Measurements from ENCODE around the gene RTTN. TPM values are rescaled to one million over a fixed set of nuclear protein-coding genes. Genes with fewer than 3 reads are reported as not detected.

RTTN gene
- total RNA-seq, 4 donors from 2014 or later = 5.2 to 27.9 (median 10.5) TPM

DNA sequence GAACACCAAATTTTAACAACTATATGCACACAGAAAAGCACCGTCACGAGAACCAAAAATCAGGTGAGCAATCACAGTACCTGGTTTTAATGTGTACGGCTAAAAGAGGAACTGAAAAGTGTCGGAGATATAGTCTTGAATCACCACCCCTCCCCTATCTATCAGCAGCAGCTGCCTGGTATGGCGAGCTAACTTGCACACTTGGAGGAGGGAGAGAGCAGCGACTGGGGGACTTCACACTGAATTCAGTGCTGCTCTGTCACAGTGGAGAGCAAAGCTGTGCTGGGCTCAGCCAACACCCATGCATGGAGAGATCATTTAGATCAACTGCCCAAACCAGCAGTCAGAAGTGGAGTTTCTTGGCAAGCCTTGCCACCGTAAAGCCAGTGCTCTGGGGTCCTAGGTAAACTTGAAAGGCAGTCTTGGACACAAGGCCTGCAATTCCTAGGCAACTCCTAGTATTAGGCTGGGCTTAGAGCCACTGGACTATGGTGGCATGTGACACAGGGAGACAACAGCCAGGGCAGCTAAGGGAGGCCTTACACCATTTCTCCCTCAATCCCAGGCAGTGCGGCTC is 168.6 kb downstream of the RTTN start:
- no peaks in the 10 kb centered on the region for H3K4me1 ChIP-seq
- 91 to 100% methylated on average over 3 to 5 of the region's 8 CpGs for WGBS, 2 donors (ENCODE audit: low coverage in 1 of 2)
- H3K9me3 ChIP-seq = no peaks in the 10 kb centered on the region
- TF ChIP-seq POLR2AphosphoS5 (IDR thresholded peaks at IDR 0.05) = no peak
- TF ChIP-seq, protein P1, sequence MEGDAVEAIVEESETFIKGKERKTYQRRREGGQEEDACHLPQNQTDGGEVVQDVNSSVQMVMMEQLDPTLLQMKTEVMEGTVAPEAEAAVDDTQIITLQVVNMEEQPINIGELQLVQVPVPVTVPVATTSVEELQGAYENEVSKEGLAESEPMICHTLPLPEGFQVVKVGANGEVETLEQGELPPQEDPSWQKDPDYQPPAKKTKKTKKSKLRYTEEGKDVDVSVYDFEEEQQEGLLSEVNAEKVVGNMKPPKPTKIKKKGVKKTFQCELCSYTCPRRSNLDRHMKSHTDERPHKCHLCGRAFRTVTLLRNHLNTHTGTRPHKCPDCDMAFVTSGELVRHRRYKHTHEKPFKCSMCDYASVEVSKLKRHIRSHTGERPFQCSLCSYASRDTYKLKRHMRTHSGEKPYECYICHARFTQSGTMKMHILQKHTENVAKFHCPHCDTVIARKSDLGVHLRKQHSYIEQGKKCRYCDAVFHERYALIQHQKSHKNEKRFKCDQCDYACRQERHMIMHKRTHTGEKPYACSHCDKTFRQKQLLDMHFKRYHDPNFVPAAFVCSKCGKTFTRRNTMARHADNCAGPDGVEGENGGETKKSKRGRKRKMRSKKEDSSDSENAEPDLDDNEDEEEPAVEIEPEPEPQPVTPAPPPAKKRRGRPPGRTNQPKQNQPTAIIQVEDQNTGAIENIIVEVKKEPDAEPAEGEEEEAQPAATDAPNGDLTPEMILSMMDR (IDR thresholded peaks at IDR 0.05) = no peak
- TF ChIP-seq EP300 (IDR thresholded peaks at IDR 0.05) = no peak
- TF ChIP-seq POLR2A (IDR thresholded peaks at IDR 0.05) = no peak
- H3K27ac ChIP-seq = no peak overlapping the region
- H3K27me3 ChIP-seq = no peaks in the 10 kb centered on the region
- H3K36me3 ChIP-seq = peaks cover 0 to 26% of the 10 kb centered on the region in 2 donors
- H3K4me3 ChIP-seq = no peak overlapping the region
- ATAC-seq = no peak

DNA sequence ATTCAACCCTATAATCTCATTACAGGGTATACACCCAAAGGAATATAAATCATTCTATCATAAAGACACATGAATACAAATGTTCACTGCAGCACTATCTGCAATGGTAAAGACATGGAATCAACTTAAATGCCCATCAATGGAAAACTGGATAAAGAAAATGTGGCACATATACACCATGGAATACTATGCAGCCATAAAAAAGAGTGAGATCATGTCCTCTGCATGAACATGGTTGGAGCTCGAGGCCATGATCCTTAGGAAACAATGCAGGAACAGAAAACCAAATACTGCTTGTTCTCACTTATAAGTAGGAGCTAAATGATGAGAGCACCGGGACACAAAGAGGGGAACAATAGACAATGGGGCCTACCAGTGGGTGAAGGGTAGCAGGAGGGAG is 169.3 kb downstream of the RTTN start:
- Histone ChIP-seq H3K27ac (no peak overlapping the region), H3K4me1 (no peaks in the 10 kb centered on the region), H3K27me3 (no peaks in the 10 kb centered on the region), H3K9me3 (no peaks in the 10 kb centered on the region), H3K36me3 (peaks cover 0 to 26% of the 10 kb centered on the region in 2 donors), H3K4me3 (no peak overlapping the region)
- ATAC-seq = no peak
- WGBS, 2 donors (ENCODE audit: low coverage in 1 of 2) = 83 to 86% methylated on average over 1 to 2 of the region's 2 CpGs
- TF ChIP-seq EP300 (IDR thresholded peaks at IDR 0.05) = no peak
- no peak for TF ChIP-seq POLR2AphosphoS5 (IDR thresholded peaks at IDR 0.05)
- TF ChIP-seq, protein P1 (IDR thresholded peaks at IDR 0.05) = no peak
- TF ChIP-seq POLR2A (IDR thresholded peaks at IDR 0.05) = no peak

DNA sequence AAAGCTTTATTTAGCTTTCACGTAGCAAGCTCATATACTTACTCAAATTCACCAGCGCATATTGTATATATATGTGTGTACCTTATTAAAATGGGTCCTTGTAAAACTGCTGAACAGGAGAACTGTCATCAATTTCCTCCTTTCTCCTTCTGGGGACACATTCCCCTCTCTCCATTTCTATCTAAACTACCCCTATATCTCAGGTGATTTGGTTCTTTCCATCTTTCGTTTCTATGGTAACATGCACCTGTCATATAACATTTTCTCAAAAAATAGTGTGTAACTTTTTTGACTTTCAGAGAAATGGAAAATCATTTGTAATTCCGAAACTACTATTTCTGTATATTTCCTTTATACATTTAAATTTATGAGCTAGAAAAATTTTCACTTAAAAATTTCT is 174.3 kb downstream of the RTTN start:
- 96% methylated on average over 4 of the region's 4 CpGs for WGBS, 2 donors (ENCODE audit: low coverage in 1 of 2)
- Histone ChIP-seq H3K4me1 (no peaks in the 10 kb centered on the region), H3K9me3 (no peaks in the 10 kb centered on the region), H3K36me3 (peaks cover 0 to 32% of the 10 kb centered on the region in 2 donors), H3K4me3 (no peak overlapping the region), H3K27me3 (no peaks in the 10 kb centered on the region), H3K27ac (no peak overlapping the region)
- no peak for TF ChIP-seq POLR2A (IDR thresholded peaks at IDR 0.05)
- TF ChIP-seq, protein P1 (IDR thresholded peaks at IDR 0.05) = no peak
- TF ChIP-seq POLR2AphosphoS5 (IDR thresholded peaks at IDR 0.05) = no peak
- TF ChIP-seq EP300 (IDR thresholded peaks at IDR 0.05) = no peak
- ATAC-seq = no peak

DNA sequence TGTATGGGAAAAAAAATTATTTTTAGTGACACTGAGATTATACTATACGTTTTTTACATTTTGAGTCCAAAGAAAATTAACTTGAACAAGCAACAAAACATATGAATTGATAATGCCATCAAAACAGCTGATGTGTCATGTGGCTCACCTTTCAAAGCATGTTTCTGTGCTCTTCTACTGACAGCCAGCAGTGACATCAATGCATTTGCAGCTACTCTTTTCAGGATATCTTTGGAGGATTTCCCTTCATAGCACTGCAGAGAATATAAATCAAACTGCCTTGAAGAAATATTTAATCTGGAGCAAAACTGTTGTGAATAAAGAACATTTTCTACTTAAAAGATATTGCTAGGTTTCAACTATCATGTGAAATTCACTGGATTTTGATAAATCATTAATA is 174.8 kb downstream of the RTTN start:
- Histone ChIP-seq H3K27me3 (no peaks in the 10 kb centered on the region), H3K36me3 (peaks cover 0 to 33% of the 10 kb centered on the region in 2 donors), H3K27ac (no peak overlapping the region), H3K4me3 (no peak overlapping the region), H3K4me1 (no peaks in the 10 kb centered on the region), H3K9me3 (no peaks in the 10 kb centered on the region)
- ATAC-seq = no peak
- WGBS, 2 donors (ENCODE audit: low coverage in 1 of 2) = 80 to 100% methylated on average over 1 of the region's 1 CpG
- no peak for TF ChIP-seq POLR2A (IDR thresholded peaks at IDR 0.05)
- no peak for TF ChIP-seq EP300 (IDR thresholded peaks at IDR 0.05)
- no peak for TF ChIP-seq POLR2AphosphoS5 (IDR thresholded peaks at IDR 0.05)
- TF ChIP-seq, protein P1 (IDR thresholded peaks at IDR 0.05) = no peak

DNA sequence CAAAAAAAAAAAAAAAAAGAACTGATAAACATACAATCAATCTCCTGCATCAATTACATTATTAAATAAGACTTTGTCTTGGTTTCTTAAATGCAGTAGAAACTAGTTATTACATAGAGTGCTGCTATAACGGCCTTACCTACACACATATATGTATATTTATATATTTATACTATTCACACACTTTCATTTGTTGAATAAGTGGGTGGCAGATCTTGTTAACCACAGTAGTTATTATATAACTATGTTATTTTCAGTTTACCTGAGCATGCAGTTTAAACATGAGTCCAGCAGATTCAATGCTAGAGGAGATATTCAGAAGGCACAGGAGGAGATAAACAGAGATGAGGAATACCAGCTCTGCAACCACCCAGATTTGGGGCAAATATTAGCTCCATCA is 176.3 kb downstream of the RTTN start:
- TF ChIP-seq, protein P1 (IDR thresholded peaks at IDR 0.05) = no peak
- no peak for TF ChIP-seq POLR2A (IDR thresholded peaks at IDR 0.05)
- TF ChIP-seq EP300 (IDR thresholded peaks at IDR 0.05) = no peak
- no peak for TF ChIP-seq POLR2AphosphoS5 (IDR thresholded peaks at IDR 0.05)
- WGBS, 2 donors (ENCODE audit: low coverage in 1 of 2) = 80 to 96% methylated on average over 1 of the region's 1 CpG
- no peaks in the 10 kb centered on the region for H3K9me3 ChIP-seq
- ATAC-seq = no peak
- no peaks in the 10 kb centered on the region for H3K4me1 ChIP-seq
- H3K27ac ChIP-seq = no peak overlapping the region
- H3K27me3 ChIP-seq = no peaks in the 10 kb centered on the region
- H3K36me3 ChIP-seq = peaks cover 0 to 47% of the 10 kb centered on the region in 2 donors
- H3K4me3 ChIP-seq = no peak overlapping the region

Data from gastroesophageal sphincter (tissue), 4 donors.